HG03457 (cell line): ENCODE results near the gene CHST11.

ENCODE experiments used
- ATAC-seq: cut with Tn5 transposase; IDR thresholded peaks from one replicate; pipeline ENCODE4 v1.9.1; 2021; ENCODE audit warnings: moderate number of reproducible peaks; ENCODE audit not compliant: unreplicated experiment

Gene CHST11

GRCh38 chr12:104501660-104502059 lies 44.9 kb downstream of the CHST11 start:
- ATAC-seq = no peak

DNA sequence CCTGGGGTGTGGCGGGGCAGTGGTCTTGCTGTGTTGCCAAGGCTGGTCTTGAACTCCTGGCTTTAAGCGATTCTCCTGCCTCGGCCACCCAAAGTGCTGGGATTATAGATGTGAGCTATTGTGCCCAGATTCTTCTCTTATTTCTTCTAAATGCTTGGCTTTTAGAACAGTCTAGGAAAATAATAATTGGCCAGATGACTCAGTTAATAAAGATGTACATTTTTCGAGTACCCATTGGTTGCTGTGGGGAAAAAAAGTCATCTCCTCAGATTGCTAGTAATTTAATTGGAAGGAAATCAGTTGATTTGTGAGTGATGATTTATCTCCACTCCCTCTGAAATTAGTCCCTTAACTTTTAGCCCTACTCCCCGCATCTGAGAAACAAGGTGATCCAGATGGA lies 45.5 kb downstream of the CHST11 start:
- ATAC-seq = no peak

DNA sequence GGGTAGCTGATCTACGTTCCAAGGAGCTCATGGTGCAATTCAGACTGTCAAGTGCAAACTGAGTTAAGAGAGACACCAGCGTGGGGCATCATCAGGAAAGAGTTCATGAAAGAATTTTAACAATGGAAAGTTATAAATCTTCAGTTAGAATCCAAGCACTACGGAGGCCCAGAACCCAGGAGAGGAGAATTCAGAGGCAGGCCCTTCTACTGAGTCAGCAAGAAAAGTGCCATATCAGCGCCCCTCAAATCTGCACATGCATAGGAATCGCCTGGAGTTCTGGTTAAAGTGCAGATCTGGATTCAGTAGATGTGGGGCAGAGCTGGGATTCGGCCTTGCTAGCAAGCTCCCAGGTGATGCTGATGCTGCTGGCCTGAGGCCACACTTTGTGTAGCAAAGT lies 45.9 kb downstream of the CHST11 start:
- ATAC-seq = no peak

GRCh38 chr12:104503191-104503590 lies 46.4 kb downstream of the CHST11 start:
- ATAC-seq = no peak

GRCh38 chr12:104504146-104504545 lies 47.4 kb downstream of the CHST11 start:
- ATAC-seq = no peak

GRCh38 chr12:104505095-104505818 lies 48.5 kb downstream of the CHST11 start:
- ATAC-seq = peak; percentile 65

- no peak for ATAC-seq
Observed at GRCh38 chr12:104506676-104507401, 50.1 kb downstream of the CHST11 start.

- ATAC-seq = no peak
Observed at GRCh38 chr12:104507672-104508071, 50.9 kb downstream of the CHST11 start.

GRCh38 chr12:104508752-104509446 lies 52.2 kb downstream of the CHST11 start:
- no peak for ATAC-seq

- ATAC-seq = no peak
Observed at GRCh38 chr12:104510145-104510872, 53.6 kb downstream of the CHST11 start.

- ATAC-seq = no peak
Observed at GRCh38 chr12:104510873-104511440, 54.2 kb downstream of the CHST11 start.

GRCh38 chr12:104513681-104514080 lies 56.9 kb downstream of the CHST11 start:
- no peak for ATAC-seq

GRCh38 chr12:104514092-104514810 lies 57.5 kb downstream of the CHST11 start:
- no peak for ATAC-seq

DNA sequence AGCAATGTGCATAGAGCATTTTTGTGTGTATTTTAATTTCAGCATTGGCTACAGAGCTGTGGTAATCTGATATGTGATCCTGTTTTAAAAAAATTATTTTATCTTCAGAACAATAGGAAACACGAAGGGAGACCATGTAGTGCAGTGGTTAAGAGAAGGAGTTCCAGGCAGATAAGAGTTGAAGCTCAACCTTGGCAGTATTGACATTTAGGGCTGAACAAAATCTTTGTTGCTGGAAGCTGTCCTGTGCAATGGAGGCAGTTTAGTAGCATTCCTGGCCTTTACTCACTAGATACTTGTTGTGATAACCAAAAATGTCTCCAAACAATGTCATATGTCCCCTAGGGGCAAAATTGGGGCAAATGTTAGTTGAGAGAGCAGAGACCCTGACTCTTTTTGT lies 59.2 kb downstream of the CHST11 start:
- no peak for ATAC-seq

DNA sequence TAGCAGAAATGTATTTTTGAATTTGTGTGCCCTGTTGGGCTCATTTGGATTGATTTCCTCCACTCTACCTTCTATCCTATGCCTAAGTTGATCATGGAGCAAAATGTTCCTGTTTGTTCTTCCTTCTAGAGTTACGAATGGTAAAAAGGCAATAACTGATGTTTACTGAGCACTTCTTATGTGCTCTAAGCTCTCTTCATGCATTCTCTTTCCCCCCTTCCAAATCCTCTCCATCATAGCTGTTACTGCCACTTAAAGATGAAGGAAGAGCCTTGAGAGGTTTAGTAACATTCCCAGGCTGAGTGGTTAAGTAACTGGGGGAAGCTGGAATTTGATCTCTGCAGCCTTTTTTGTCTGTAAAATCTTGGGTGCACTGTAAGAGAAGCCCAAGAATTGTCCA lies 60.1 kb downstream of the CHST11 start:
- no peak for ATAC-seq

DNA sequence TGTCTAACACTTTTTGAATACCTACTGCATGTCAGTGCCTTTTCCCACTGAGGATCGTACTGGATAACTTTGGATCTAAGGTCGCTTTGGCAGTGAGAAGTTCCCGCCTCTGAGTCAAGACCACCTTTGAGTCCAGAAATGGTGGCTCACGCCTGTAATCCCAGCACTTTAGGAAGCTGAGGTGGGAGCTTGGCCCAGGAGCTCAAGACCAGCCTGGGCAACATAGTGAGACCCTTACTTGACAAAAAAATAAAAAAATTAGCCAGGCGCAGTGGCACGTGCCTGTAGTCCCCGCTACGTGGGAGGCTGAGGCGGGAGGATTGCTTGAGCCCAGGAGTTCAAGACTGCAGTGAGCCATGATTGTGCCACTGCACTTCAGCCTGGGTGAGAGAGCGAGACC lies 61.1 kb downstream of the CHST11 start:
- no peak for ATAC-seq

GRCh38 chr12:104519190-104520019 lies 62.7 kb downstream of the CHST11 start:
- no peak for ATAC-seq

DNA sequence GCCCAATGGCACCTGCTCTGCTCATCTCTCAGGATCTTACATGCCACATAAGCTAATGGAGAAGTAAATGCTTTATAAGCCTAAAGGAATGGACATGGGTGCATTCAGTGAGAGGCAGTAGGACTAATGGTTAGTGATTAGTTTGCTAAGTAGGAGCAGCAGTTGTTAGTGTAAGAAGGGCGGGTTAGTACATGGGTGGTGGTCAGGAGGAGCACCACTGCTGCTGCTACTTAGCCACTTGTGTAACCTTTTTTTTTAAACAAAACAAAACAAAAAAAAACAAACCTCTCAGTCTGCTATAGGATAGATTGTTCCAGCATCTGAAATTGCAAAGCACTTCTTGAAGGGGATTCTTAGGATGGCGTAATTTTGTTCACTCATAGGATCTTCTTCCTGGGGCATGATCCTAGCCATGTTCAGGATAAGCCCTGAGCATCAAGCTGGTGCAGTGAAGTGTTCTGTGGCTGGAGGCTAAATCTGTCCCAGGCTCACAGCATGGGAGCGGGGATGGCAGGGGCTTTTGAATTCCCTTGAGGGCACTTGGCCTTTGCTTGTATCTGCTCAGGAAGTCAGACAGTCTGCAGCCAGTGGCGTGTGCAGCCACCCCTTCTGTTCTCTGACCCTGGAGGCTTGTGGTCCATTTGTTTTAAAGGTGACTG lies 63.6 kb downstream of the CHST11 start:
- ATAC-seq = peak; percentile 53

- ATAC-seq = no peak
Observed at GRCh38 chr12:104521731-104522130, 65.0 kb downstream of the CHST11 start.
